Neural crest cell (in vitro differentiated cells): ENCODE results near the gene SPACA7. TPM values are rescaled to one million over a fixed set of nuclear protein-coding genes. Genes with fewer than 3 reads are reported as not detected.

ENCODE experiments used
- DNase-seq: peaks from one replicate; pipeline ENCODE4 v3.0.0; 2021; ENCODE audit warnings: low read depth, mixed read lengths, low spot score
- H3K27ac Mint-ChIP-seq: one replicate; pipeline ENCODE4 v1.8.0; 2021; ENCODE audit warnings: mild to moderate bottlenecking, mixed read lengths; ENCODE audit not compliant: unreplicated experiment
- H3K27me3 Mint-ChIP-seq: 2 replicates; pipeline ENCODE4 v1.8.0; 2021; ENCODE audit warnings: low read depth, mild to moderate bottlenecking, mixed read lengths
- H3K36me3 Mint-ChIP-seq: 2 replicates; pipeline ENCODE4 v1.8.0; 2021; ENCODE audit warnings: low read depth, mild to moderate bottlenecking, mixed read lengths
- H3K4me1 Mint-ChIP-seq: 2 replicates; pipeline ENCODE4 v1.8.0; 2021; ENCODE audit warnings: mixed read lengths
- H3K4me3 Mint-ChIP-seq: one replicate; pipeline ENCODE4 v1.8.0; 2021; ENCODE audit warnings: mild to moderate bottlenecking, mixed read lengths
- H3K9me3 Mint-ChIP-seq: 2 replicates; pipeline ENCODE4 v1.8.0; 2021; ENCODE audit warnings: mixed read lengths
- total RNA-seq: library from RNA; stranded (reverse); gene quantifications from 2 replicates; pipeline ENCODE4 v1.2.1, GENCODE V29; 2021
- TF ChIP-seq, protein P1 (sequence below): fragments of 200-600 bp; sonication (generic); conservative IDR thresholded peaks from 2 replicates; pipeline ENCODE4 v1.5.0; 2021; ENCODE audit warnings: antibody characterized with exemption, mild to moderate bottlenecking

Gene SPACA7
- total RNA-seq, 1 donor from 2014 or later = not detected

DNA sequence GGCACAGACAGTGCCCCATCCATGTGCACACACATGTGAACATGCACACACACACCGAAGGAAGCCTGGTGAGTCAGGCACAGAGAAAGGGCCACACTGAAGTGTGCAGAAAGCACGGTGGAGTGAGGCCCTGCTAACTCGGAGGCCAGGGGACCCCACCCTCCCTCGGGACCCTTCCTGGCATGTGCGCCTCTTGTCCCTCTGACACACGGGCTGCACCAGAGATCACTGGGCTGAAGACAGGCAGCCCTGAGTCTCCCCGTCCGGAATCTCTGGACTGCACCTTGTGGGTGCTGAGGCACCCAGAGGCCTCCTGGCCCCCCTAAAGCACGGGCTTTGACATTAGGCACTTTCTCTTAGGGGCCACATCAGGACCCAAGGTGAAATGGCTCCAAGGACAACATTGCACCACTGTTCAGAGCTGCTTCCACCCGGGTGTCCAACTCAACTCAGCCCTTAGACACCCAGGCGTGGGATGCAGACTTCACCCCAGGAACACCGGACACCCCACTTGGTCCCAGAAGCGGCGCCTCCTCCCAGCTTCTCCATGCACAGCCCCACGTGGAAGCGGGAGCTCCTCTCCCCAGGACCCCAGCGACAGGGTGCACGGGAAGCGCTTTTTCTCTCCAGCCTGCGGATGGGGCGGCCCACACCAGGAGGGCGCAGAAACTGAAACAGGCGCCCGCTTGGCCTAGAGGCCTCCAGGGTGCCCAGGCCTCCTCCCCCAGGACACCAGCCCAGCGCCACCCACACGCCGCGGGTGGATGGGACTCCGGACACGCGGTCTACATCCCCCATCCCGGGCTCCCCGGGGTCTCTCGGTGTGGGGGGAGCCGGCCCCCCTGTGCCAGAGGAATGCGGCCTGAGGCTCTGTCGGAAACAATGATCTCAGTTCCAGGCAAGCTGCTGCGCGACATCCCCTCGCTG lies 90.2 kb downstream of the SPACA7 start:
- no peak overlapping the region for H3K4me3 Mint-ChIP-seq
- TF ChIP-seq, protein P1, sequence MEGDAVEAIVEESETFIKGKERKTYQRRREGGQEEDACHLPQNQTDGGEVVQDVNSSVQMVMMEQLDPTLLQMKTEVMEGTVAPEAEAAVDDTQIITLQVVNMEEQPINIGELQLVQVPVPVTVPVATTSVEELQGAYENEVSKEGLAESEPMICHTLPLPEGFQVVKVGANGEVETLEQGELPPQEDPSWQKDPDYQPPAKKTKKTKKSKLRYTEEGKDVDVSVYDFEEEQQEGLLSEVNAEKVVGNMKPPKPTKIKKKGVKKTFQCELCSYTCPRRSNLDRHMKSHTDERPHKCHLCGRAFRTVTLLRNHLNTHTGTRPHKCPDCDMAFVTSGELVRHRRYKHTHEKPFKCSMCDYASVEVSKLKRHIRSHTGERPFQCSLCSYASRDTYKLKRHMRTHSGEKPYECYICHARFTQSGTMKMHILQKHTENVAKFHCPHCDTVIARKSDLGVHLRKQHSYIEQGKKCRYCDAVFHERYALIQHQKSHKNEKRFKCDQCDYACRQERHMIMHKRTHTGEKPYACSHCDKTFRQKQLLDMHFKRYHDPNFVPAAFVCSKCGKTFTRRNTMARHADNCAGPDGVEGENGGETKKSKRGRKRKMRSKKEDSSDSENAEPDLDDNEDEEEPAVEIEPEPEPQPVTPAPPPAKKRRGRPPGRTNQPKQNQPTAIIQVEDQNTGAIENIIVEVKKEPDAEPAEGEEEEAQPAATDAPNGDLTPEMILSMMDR = no peak
- no peak overlapping the region for H3K27ac Mint-ChIP-seq
- no peaks in the 10 kb centered on the region for H3K4me1 Mint-ChIP-seq
- DNase-seq = no peak
- H3K27me3 Mint-ChIP-seq = no peaks in the 10 kb centered on the region
- peaks cover 11% of the 10 kb centered on the region for H3K36me3 Mint-ChIP-seq
- H3K9me3 Mint-ChIP-seq = peaks cover 6% of the 10 kb centered on the region

DNA sequence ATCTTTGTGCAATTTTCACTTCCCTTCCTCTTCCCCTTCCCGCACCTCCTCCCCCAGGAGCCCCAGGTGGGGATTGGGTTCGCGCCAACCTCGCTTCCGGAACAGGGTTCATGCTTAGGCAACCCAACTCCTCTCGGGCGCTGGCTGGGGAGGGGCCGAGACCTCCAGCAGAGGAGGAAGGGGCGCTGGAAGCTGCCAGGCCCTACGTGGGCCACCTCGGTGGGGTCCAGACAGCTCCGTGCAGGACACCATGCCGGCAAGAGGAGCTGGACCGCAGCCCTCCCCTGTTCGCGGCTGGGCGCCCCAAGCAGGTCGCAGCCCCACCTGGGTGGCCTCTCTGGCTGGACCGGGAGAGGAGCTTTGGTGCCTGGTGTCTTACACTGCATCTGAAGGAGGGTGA lies 91.1 kb downstream of the SPACA7 start:
- TF ChIP-seq, protein P1 = no peak
- H3K4me1 Mint-ChIP-seq = no peaks in the 10 kb centered on the region
- no peak overlapping the region for H3K4me3 Mint-ChIP-seq
- H3K27me3 Mint-ChIP-seq = no peaks in the 10 kb centered on the region
- no peak for DNase-seq
- H3K27ac Mint-ChIP-seq = no peak overlapping the region
- H3K36me3 Mint-ChIP-seq = peaks cover 7% of the 10 kb centered on the region
- H3K9me3 Mint-ChIP-seq = peaks cover 5% of the 10 kb centered on the region

DNA sequence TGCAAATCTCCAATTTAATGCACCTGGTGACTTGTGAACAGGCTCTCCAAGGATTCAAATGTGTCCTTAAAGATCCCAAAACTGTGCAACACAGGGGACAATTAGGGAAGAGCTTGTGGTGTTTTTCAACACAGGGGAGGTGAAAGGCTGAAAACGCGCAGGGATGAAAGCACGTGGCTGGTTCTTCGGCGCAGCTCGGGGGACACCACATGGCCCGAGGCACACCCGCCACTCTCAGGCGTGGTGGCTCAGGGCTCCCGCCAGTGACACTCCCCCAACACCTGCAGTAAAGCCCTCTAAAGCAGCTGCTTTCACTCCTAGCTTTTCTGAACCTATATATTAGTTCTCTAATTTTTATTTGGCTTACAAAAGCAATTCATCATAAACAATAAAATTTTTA lies 91.9 kb downstream of the SPACA7 start:
- Mint-ChIP-seq H3K36me3 (peaks cover 10% of the 10 kb centered on the region), H3K4me3 (no peak overlapping the region), H3K27me3 (no peaks in the 10 kb centered on the region), H3K9me3 (no peaks in the 10 kb centered on the region), H3K27ac (no peak overlapping the region), H3K4me1 (no peaks in the 10 kb centered on the region)
- DNase-seq = no peak
- TF ChIP-seq, protein P1 = no peak

DNA sequence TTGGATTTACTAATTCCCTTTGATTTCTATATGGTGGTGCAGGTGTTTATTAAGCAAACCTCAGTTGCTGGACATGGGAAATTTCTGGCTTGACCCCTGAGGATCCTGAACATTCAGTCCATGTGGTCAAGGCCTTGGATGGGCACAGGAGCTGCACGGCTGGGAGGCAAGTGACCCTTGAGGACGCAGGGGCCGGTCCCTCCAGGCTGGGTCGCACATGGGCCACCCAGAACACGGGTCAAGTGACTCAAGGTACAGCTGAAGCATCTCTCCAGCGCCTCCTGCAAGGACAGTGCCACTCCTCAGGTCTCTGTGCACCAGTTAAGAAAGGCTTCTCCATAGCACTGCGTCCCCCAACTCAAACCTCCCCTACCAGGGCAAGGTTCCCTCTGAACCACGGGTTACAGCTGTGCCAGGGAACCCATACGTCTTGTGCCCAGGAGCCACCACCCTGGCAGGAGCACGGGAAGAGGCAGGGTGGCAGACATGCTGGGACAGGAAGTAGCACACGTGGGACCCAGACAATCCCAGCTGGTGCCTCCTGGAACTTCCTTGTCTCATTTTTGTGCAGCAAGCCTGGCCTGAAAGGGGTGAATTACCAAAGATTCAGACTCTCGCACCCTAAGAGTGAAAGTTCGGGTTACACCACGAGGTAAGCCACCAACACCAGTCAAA lies 93.1 kb downstream of the SPACA7 start:
- no peaks in the 10 kb centered on the region for H3K4me1 Mint-ChIP-seq
- H3K27me3 Mint-ChIP-seq = no peaks in the 10 kb centered on the region
- DNase-seq = no peak
- peaks cover 10% of the 10 kb centered on the region for H3K36me3 Mint-ChIP-seq
- no peaks in the 10 kb centered on the region for H3K9me3 Mint-ChIP-seq
- H3K27ac Mint-ChIP-seq = no peak overlapping the region
- TF ChIP-seq, protein P1 = no peak
- H3K4me3 Mint-ChIP-seq = no peak overlapping the region

DNA sequence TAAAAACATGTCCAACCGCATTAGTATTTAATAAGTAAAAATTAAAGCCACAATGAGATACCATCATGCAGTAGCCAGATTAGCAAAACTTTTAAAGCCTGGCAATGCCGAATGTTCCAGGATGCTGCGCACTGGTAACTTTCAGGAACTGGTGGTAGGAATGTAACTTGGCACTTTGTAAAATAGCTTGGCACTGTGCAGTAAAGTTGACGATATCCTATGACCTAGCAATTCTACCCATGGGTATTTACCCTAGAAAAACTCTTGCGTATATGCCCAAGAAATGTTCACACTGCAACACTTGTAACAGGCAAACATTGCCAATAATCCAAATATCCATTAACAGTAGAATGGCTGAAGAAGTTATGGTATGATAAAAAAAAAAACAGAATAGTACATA lies 97.7 kb downstream of the SPACA7 start:
- H3K27me3 Mint-ChIP-seq = no peaks in the 10 kb centered on the region
- no peak overlapping the region for H3K27ac Mint-ChIP-seq
- no peaks in the 10 kb centered on the region for H3K9me3 Mint-ChIP-seq
- DNase-seq = no peak
- H3K4me1 Mint-ChIP-seq = peaks cover 3% of the 10 kb centered on the region
- H3K4me3 Mint-ChIP-seq = no peak overlapping the region
- H3K36me3 Mint-ChIP-seq = peaks cover 12% of the 10 kb centered on the region
- TF ChIP-seq, protein P1 = no peak
